Nephron (organoid): Measurements from ENCODE around the gene TBC1D13.
A peak's percentile ranks its signal among the peaks of the same experiment; 100 is the strongest.
"Not testable (repeated sequence)": the region's sequence is repeated elsewhere in the genome, so short reads cannot be mapped to it uniquely, and the experiment has no call there.

ENCODE experiments used
- H3K27ac Mint-ChIP-seq, 3 experiments: 2 replicates each; pipeline ENCODE4 v1.8.0; 2020; ENCODE audit warnings: mixed read lengths in 3 of 3, mild to moderate bottlenecking in 2 of 3, moderate library complexity in 1 of 3
- H3K27me3 Mint-ChIP-seq: 2 replicates; pipeline ENCODE4 v1.8.0; 2021; ENCODE audit warnings: low read depth, mild to moderate bottlenecking, moderate library complexity, mixed read lengths
- H3K36me3 Mint-ChIP-seq: 2 replicates; pipeline ENCODE4 v1.8.0; 2020; ENCODE audit warnings: low read depth, mixed read lengths
- H3K4me1 Mint-ChIP-seq: 2 replicates; pipeline ENCODE4 v1.8.0; 2020; ENCODE audit warnings: mixed read lengths
- H3K4me3 Mint-ChIP-seq, 3 experiments: 2 replicates each; pipeline ENCODE4 v1.8.0; 2020; ENCODE audit warnings: mild to moderate bottlenecking in 3 of 3, mixed read lengths in 3 of 3, moderate library complexity in 2 of 3
- H3K9me3 Mint-ChIP-seq: 2 replicates; pipeline ENCODE4 v1.8.0; 2020; ENCODE audit warnings: mixed read lengths
- CTCF ChIP-seq, 3 experiments: fragments of 200-600 bp; sonication (generic); IDR thresholded peaks; one replicate each; pipeline ENCODE4 v1.5.0; 2021; ENCODE audit warnings: antibody characterized with exemption in 3 of 3; ENCODE audit not compliant: unreplicated experiment in 3 of 3

Gene TBC1D13

DNA sequence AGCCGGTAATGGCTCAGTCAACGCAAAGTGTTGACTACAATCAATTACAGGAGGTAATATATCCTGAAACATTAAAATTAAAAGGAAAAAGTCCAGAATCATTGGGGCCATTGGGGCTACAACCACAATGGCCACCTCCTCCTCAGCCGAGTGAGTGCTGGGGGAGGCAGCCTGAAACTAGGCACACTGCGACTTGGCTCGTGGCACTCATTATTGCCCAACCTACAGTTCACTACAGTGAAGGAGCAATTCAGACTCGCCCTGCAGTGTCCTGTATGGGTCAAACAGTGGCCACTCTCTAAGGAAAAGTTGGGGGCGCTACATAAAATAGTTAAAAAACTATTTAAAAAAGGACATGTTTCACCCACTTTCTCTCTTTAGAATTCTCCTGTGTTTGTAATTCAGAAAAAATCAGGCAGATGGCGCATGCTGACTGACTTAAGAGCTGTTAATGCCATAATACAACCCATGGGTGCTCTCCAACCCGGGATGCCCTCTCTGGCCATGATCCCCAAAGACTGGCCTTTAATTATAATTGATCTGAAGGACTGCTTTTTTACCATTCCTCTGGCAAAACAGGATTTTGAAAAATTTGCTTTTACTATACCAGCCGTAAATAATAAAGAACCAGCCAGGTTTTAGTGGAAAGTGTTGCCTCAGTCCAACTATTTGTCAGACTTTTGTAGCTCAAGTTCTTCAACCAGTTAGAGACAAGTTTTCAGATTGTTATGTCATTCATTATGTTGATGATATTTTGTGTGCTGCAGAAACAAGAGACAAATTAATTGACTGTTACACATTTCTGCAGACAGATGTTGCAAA is 64.9 kb downstream of the TBC1D13 start:
- peaks cover 34% of the 10 kb centered on the region for H3K4me1 Mint-ChIP-seq
- not testable (repeated sequence) for H3K27me3 Mint-ChIP-seq, H3K4me3 Mint-ChIP-seq, H3K27ac Mint-ChIP-seq
- H3K36me3 Mint-ChIP-seq = peaks cover 27% of the 10 kb centered on the region
- H3K9me3 Mint-ChIP-seq = peaks cover 21% of the 10 kb centered on the region
- TF ChIP-seq CTCF (IDR thresholded peaks at IDR 0.05; ENCODE audit: unreplicated experiment in 3 of 3) = peak; percentile 56 to 60 (median 60)

- H3K4me3 Mint-ChIP-seq, H3K27me3 Mint-ChIP-seq, H3K27ac Mint-ChIP-seq: not testable (repeated sequence)
- peaks cover 18% of the 10 kb centered on the region for H3K9me3 Mint-ChIP-seq
- peaks cover 24% of the 10 kb centered on the region for H3K36me3 Mint-ChIP-seq
- peaks cover 38% of the 10 kb centered on the region for H3K4me1 Mint-ChIP-seq
Observed at GRCh38 chr9:128852646-128853045, 65.6 kb downstream of the TBC1D13 start.

- Mint-ChIP-seq H3K36me3 (peaks cover 17% of the 10 kb centered on the region), H3K4me1 (peaks cover 38% of the 10 kb centered on the region)
- not testable (repeated sequence) for H3K4me3 Mint-ChIP-seq
Observed at GRCh38 chr9:128854454-128854853, 67.4 kb downstream of the TBC1D13 start.

GRCh38 chr9:128858476-128858875 is 71.4 kb downstream of the TBC1D13 start:
- not testable (repeated sequence) for H3K27me3 Mint-ChIP-seq, H3K36me3 Mint-ChIP-seq, H3K9me3 Mint-ChIP-seq
- Mint-ChIP-seq H3K4me3 (peak overlapping the region in 2 of 3 experiments; percentile 54 to 69), H3K4me1 (peaks cover 40% of the 10 kb centered on the region), H3K27ac (peak overlapping the region in 1 of 3 experiments; percentile 93)

More at GRCh38 chr9:128854454-128854853, 67.4 kb downstream of the TBC1D13 start:
- Mint-ChIP-seq H3K9me3 (peaks cover 12% of the 10 kb centered on the region), H3K27ac (peak overlapping the region; percentile 29 to 52 (median 34))
- H3K27me3 Mint-ChIP-seq = not testable (repeated sequence)
